SK-N-DZ (cell line): Measurements from ENCODE around the gene RD3L.

Source experiments
- DNase-seq: peaks from one replicate; pipeline ENCODE4 v3.0.0-alpha.2; 2015; ENCODE audit warnings: low spot score

The RD3L gene

DNA sequence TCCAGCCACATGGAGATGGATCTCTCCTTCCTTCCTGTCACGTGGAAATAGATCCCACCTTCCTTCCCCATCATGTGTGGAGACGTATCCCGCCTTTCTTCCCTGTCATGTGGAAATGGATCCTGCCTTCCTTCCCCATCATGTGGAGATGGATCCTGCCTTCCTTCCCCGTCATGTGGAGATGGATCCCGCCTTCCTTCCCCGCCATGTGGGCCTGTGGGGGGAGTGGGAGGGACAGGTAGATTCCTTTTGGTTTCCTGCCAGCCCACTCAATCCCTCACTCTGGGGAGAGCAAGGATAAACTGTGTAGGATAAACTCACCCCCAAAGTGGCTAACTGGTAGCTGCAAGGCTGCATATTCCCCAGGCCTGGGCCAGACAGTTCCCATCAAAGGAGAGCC, 45.8 kb downstream of the RD3L start:
- DNase-seq: no peak

DNA sequence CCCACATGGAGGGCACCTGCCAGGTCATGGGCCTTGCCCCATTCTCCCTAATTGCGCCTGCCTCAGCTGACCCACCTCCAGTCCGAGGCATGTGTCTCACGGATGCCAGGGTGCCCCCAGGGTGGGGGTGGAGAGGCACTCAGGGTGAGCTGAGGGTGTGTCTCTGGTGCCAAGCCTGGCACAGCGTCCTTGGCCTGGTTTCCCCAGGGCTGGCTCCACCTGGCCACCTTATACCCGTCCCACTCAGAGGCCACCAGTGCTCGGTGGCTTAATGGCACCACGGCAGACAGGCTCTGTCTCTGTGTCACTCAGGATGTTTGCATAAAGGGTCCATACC, 47.6 kb downstream of the RD3L start:
- DNase-seq: no peak

DNA sequence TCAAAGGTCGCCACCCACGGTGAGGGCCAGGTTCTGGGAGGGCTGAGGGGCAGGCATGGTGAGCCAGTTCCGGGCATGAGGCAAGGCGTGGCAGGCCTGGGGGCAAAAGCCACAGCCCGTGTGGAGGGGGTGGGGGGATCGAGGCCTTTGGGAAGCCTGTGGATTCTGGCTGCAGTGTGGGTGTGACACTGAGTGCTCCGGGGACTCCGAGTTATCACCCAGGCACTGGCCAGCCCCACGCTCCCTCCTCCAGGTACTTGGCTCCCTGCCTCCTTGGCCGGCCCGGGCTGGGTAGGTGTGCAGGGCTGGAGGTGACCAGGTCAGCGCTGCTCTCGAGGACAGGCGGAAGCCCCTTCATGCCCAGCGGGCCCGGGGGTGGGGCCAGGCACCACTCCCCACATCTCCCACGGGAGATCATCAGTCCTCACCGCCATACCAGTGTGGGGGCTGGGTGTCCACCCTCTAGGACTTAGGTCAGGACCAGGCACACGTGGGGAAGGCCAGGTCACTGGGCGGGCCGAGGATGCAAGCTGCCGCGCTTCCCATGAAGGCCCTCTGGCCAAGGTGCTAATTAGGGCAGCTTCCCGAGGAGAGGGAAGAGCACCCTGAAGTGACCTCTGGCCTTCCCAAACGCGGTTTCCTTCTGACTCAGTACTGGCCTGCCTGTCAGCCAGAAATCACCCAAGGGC, 48.2 kb downstream of the RD3L start:
- no peak for DNase-seq

DNA sequence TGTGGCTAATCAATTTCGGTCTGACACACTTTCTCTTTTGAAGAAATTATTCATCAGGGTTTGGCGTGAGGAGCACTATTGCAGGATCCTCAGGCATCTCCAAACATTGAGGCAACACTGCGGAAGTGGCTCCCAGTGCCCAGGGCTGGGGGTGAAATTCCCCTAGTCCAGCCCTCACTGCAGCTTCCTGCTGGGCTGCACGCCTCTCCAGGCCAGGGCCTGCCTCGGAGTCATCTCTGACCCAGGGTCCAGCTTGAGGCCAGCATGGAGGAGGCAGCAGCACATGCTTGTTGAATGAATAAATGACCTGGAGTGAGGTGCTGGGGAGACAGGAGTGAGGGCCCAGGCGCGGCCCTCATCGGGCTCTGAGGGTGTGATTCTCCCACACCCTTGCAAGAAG, 50.1 kb downstream of the RD3L start:
- no peak for DNase-seq

DNA sequence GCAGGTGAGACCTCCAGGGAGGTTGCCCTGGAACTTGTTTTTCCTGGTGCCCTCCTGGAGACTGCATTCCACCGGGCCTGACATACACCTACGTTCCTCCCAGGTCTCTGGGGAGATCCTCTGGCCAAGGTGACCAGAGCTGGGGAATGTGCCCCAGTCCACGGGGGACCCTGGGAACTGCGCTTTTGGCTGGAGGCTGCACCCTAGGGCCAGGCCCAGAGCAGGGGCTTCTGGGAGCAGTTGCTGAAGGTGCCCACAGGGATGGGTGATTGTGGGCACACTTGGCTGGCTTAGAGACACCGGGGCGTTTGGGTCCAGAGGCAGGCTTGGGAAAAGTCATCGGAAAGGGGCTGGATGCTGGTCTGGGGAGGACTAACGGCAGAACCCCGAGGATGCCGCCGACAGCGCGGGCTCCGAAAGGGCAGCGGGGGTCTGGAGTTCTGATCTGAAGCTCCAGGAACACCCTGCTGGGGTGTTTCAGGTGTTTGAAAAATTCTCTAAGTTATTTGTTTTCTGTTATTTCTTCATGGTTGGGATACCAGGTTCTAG, 50.6 kb downstream of the RD3L start:
- no peak for DNase-seq

DNA sequence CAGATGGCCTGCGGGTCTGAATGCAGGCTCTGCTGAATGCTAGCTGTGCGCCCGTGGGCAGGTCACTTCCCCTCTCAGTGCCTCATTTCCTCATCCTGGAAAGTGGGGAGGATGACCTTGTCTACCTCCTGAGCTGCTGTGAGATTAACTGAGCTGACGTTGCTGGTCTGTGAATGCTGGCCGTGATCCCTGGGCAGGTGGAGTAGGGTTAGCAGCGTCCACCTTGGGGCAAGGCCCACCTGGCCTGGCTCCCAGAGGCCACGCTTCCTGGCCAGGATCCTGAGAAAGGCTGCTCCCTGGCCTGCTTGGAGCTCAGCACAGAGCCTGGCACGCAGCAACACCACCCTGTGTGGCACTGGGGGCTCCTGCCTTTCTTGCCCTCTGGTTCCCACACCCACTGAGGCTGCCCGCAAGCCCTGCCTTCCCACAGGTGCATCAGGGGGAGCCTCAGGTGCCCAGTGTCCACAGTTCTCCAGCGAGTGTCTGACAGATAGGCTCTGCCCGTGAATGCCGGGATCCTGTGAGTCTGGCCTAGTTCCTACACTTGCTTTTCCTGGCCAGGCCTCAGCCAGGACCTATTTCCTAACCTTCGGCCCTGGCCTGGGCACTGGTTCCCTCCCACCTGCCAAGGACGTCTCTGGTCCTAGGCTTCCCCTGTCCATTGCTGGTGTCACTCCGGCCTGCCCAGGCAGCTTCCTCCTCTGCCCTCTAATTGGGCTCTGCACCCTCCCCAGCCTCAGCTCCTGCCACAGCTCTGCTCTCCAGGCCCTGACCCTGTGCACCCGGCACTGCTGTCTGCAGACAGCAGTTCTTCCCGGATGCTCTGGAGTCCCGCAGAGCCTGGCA, 51.3 kb downstream of the RD3L start:
- DNase-seq: no peak
